Mucosa of stomach (tissue), 1 donor: ENCODE measurements around the gene CRLF1.
A peak's percentile ranks its signal among the peaks of the same experiment; 100 is the strongest.

Source experiments
- H3K27me3 ChIP-seq: one replicate; pipeline ENCODE4 v1.7.0; 2013; ENCODE audit warnings: mild to moderate bottlenecking, low read length; ENCODE audit not compliant: control insufficient read depth, insufficient read depth
- H3K36me3 ChIP-seq: one replicate; pipeline ENCODE4 v1.7.0; 2013; ENCODE audit warnings: low read length; ENCODE audit not compliant: control insufficient read depth, insufficient read depth
- H3K4me1 ChIP-seq: one replicate; pipeline ENCODE4 v1.7.0; 2013; ENCODE audit warnings: mild to moderate bottlenecking, low read length; ENCODE audit not compliant: control insufficient read depth, insufficient read depth
- H3K4me3 ChIP-seq: one replicate; pipeline ENCODE4 v1.7.0; 2013; ENCODE audit warnings: low read length
- H3K9ac ChIP-seq: one replicate; pipeline ENCODE4 v1.7.0; 2013; ENCODE audit warnings: mild to moderate bottlenecking, low read length, moderate library complexity
- H3K9me3 ChIP-seq: one replicate; pipeline ENCODE4 v1.7.0; 2013; ENCODE audit warnings: mild to moderate bottlenecking, low read length, moderate library complexity; ENCODE audit not compliant: control insufficient read depth
- donor health status: Pancreatic carcinoma.

Gene CRLF1

DNA sequence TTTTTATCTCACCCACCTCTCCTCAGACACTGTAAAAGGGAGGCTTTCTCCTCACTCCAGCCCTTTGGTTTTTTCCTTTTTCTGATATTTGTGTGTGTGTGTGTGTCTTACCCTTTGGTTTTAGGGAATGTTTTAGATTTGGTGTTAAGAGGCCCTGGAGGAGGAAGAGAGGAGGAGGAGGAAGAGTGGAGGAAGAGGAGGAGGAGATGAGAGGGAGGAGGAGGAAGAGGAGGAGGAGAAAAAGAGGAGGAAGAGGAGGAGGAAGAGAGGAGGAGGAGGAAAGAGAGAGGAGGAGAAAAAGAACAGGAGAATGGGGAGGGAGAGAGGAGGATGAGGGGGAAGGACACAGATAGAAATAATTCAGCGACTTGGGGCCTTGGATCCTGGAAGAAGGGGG, 40.8 kb upstream of the CRLF1 start:
- Histone ChIP-seq H3K4me3 (no peak overlapping the region), H3K36me3 (no peaks in the 10 kb centered on the region), H3K4me1 (no peaks in the 10 kb centered on the region), H3K27me3 (no peaks in the 10 kb centered on the region), H3K9ac (no peak overlapping the region), H3K9me3 (no peaks in the 10 kb centered on the region)

DNA sequence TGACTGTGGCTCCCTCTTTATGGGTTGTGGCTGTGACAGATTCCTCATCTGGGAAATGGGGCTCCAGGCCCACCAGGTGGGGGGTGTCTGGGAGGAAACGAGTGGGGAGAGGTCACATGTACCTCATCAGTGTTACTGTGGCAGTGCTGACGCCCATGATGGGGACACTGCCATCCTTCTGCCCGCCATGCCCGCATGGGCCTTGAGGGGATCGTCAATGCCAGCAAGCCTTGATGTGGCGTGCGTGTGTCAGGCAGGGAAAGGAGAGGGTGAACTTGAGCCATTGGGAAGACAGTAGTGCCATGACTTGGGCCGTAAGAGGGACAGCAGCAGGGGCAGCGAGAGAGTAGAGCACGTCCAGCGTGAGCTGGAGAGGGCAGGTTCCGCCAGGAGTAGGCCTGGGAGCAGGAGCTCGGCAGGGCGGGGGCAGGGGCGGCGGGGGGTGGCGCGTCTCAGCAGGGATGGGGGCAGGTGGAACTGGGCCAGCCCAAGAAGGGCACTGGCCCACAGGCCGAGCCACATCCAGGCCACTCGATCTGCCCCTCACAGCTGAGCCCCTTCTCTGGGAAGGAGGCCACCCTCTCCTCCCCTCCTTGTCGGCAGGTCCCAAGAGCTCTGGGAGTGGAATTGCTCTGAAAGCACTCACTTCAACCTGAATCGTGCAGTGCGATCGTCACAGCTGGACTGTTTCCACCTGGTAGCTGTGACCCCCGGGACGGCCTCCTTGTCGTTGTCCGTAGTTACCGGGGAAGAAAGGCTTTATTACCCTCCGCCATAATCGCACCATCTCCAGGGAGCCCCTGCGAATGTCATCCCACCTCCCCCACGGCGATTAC, 40.2 kb upstream of the CRLF1 start:
- no peaks in the 10 kb centered on the region for H3K27me3 ChIP-seq
- no peak overlapping the region for H3K4me3 ChIP-seq
- no peak overlapping the region for H3K9ac ChIP-seq
- no peaks in the 10 kb centered on the region for H3K4me1 ChIP-seq
- H3K36me3 ChIP-seq = no peaks in the 10 kb centered on the region
- no peaks in the 10 kb centered on the region for H3K9me3 ChIP-seq

DNA sequence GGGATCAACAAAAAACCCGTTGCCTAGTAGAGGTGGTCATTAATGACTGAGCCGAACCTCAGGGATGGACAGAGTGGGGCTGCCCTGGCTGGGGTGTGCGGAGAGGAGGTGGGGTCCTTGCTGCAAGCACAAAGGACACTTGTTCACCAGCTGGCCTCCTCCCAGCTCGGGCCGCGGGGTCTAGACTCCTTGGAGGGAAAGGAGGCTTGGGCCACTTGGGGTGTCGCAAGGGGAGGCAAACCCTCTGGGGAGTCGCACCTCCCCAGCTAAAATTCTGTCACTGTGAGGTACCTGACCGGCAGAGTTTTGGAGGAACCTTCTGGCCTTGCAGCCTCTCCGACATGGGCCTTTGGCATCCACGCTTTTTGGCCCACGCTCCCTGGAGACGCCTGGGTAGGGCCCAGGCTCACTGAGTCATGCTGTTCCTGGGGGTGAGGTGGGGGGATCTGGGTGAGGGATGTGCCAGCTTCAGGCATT, 38.5 kb upstream of the CRLF1 start:
- Histone ChIP-seq H3K36me3 (no peaks in the 10 kb centered on the region), H3K9ac (no peak overlapping the region), H3K4me1 (no peaks in the 10 kb centered on the region), H3K27me3 (no peaks in the 10 kb centered on the region), H3K4me3 (no peak overlapping the region), H3K9me3 (no peaks in the 10 kb centered on the region)

DNA sequence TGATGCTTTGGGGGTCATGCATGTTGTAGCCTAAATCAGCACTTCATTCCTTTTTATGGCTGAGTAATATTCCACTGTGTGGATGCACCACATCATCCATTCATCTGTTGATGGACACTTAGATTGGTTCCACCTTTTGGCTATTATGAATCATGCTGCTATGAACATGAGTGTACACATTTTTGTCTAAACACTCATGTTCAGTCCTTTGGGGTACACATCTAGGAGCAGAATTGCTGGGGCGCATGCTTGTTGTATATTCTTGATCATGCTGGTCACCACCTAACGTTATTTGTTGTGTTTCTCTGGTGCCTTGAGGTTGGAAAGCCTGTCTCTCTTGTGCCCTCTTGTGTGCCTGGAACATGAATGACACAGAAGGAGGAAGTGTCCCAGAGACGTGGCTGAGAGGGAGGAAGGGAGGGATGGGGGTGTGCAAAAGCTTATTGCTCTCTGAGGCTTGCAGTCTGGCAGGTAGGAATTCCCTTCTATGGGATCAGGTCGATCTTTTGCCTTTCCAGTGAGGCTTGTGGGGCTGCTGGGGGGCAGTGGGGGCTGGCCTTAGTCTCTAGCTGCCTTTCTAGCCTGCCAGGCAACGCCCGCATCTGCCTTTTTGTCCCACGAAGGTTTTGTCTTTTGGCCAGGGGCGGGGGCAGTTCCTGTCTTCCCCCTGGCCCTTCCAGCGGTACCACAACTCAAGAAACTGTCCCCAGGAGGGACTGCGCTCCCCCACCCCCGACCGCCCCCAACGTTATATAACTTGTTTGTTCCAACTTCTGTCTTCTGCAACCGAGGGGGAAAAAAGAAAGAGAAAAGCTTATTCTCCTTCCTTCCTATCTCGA, 37.8 kb upstream of the CRLF1 start:
- H3K36me3 ChIP-seq = no peaks in the 10 kb centered on the region
- no peaks in the 10 kb centered on the region for H3K4me1 ChIP-seq
- no peak overlapping the region for H3K9ac ChIP-seq
- H3K4me3 ChIP-seq = no peak overlapping the region
- no peaks in the 10 kb centered on the region for H3K9me3 ChIP-seq
- H3K27me3 ChIP-seq = no peaks in the 10 kb centered on the region

DNA sequence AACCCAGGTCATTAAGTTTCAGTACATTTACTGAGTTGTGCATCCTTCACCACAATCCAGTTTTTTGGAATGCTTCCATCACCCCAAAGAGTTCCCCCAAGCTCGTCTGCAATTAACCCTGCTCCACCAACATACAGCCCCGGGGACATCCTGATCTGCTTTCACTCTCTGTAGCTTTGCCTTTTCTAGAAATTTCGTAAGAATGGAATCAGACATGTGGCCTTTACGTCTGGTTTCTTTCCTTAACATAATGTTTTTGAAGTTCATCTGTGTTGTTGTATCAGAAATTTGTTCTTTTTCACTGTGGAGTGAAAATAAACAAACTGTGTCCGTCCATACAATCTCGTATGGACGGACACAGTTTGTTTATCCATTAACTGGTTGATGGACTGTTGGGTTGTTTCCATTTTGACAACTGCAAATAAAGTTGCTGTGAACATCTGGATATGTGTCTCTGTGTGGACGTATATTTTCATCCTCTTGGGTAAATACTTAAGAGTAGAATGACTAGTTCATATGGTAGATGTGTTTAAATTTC, 33.2 kb upstream of the CRLF1 start:
- Histone ChIP-seq H3K4me3 (no peak overlapping the region), H3K27me3 (no peaks in the 10 kb centered on the region), H3K36me3 (no peaks in the 10 kb centered on the region), H3K4me1 (peaks cover 29% of the 10 kb centered on the region), H3K9me3 (no peaks in the 10 kb centered on the region), H3K9ac (no peak overlapping the region)

DNA sequence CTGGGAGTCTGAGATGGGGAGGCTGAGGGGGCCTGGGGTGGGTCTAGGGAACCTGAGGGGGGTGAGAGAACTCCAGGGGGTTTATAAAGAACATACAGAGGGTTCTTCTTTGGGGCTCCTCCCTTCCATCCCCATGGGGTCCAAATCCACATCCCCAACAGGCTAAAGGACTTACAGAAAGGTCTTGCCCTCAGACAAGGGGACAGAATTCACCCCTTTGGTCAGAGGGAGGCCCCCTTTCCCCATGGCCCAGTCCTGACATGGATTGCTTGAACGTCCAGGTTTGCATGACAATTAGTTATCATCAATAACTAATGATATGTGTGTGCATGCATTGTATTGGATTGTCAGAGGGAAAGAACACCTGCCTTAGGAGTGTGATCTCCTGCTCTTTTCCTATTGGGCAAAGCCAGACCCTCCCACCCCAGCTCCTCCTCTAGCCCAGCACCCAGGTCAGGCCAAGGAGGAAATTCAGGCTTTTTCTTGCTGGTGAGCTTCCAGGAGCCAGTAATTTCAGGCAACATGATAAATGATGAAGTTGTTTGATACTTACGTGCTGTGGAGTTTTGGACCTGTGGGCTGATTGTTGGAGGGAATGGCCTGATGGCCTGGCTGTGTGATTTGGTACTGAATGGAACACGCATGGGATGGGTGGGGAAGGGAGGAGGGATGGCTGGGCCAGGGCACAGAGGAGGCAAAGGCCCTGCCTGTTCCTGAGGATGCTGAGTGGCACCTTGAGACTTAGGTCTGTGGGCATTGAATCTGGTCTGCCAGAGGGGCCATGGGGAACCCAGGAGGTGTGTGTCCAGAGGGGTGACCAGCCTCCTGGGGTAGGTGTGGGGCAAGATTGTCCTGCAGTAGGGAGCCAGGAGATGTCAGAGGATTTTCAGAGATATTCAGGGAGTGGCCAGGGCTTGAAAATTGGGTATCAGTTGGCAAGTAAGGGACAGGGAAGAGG, 31.4 kb upstream of the CRLF1 start:
- Histone ChIP-seq H3K9ac (peak overlapping the region; percentile 86), H3K4me1 (peaks cover 29% of the 10 kb centered on the region), H3K27me3 (no peaks in the 10 kb centered on the region), H3K4me3 (peak overlapping the region; percentile 77), H3K9me3 (no peaks in the 10 kb centered on the region), H3K36me3 (no peaks in the 10 kb centered on the region)

DNA sequence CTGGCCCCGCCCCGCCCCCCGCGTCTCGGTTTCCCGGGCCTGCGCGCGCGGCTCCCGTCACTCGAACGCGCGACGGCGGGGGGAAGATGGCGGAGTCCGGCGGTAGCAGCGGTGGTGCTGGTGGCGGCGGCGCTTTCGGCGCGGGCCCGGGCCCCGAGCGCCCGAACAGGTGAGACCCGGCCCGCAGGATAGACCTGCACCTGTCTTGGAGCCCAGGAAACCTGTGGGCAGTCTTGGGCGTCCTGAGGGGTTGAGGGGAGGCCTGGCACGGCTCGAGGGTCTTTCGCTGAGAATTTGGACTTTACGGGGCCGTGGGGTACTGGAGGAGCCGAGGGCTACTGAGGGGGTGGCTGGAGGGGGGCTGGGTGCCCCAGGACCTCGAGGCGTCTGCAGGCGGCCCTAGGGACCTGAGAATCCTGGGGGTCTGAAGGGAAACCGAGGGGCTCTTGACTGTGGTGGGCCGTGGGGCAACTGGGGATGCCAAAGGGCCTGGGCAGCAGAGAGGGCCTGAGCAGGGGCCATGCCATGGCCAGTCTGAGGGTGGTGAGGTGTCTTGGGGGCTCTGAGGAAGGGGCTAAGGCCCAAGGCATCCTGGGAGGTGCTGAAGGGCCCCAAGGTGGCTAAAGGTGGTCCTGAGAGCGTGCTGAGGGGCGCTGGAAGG, 30.5 kb upstream of the CRLF1 start, which contains the start of gene KLHL26:
Gene KLHL26 (plus strand): TSS at position 60 of the 661 bp plus-strand sequence. CDS start 27 bp downstream, at position 87.
- Histone ChIP-seq H3K4me1 (peaks cover 29% of the 10 kb centered on the region), H3K36me3 (no peaks in the 10 kb centered on the region), H3K9ac (peak within 1 kb of the TSS; percentile 86), H3K9me3 (no peaks in the 10 kb centered on the region), H3K4me3 (peak within 1 kb of the TSS; percentile 77), H3K27me3 (no peaks in the 10 kb centered on the region)

DNA sequence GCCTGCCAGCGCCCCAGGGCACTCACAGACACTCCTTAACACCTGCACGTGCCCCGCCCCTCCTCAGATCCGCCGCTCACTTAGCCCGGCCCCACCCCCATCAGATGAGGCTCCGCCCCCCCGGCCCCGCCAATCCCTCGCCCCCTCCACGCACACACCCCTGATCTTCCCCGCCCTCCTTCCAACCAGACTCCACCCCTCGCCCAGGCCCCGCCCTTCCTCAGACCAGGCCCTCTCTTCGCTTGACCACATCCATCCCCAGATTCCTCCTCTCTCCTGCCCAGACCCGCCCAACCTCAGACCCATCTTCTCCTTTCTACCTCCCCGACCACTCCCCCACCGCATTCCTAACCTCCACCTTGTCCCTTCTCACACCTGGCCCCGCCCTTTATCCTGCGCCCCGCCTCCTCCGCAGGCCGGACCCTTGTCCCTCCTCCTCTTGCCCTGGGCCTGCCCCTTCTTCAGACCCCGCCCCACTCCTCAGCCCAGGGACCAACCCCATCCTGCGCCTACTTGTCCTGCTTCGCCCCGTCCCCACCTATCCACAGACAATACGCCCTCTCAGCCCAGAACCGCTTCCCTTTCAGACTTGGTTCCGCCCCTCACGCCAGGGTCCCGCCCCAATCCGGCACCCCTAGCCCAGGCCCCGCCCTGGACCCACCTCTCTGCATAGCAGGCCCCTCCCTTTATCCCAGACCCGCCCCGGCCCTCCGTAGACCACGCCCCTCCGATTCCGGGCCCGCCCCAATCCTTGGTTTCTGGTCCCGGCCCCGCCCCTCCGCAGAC, 29.8 kb upstream of the CRLF1 start:
- Histone ChIP-seq H3K4me1 (peaks cover 29% of the 10 kb centered on the region), H3K4me3 (no peak overlapping the region), H3K9me3 (no peaks in the 10 kb centered on the region), H3K27me3 (no peaks in the 10 kb centered on the region), H3K36me3 (no peaks in the 10 kb centered on the region), H3K9ac (peak overlapping the region; percentile 50)

DNA sequence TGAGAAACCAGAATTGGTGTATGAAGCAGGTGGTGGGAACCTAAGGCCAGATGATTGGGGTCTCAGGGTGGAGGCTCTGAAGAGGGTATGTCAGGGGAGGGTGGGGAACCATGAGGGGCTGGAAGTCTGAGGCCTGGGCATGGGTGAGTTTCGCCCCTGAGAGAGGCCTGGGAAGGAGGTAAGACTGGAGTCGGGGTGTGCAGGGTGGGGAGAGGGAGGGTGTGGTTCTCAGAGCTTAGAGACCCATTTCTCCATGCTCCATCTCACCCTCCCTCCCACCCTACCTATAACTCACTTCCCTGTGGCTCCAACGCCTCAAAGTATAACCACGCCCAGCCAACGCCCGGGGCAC, 29.2 kb upstream of the CRLF1 start:
- Histone ChIP-seq H3K4me3 (no peak overlapping the region), H3K9me3 (no peaks in the 10 kb centered on the region), H3K9ac (no peak overlapping the region), H3K36me3 (no peaks in the 10 kb centered on the region), H3K4me1 (peaks cover 29% of the 10 kb centered on the region), H3K27me3 (no peaks in the 10 kb centered on the region)

DNA sequence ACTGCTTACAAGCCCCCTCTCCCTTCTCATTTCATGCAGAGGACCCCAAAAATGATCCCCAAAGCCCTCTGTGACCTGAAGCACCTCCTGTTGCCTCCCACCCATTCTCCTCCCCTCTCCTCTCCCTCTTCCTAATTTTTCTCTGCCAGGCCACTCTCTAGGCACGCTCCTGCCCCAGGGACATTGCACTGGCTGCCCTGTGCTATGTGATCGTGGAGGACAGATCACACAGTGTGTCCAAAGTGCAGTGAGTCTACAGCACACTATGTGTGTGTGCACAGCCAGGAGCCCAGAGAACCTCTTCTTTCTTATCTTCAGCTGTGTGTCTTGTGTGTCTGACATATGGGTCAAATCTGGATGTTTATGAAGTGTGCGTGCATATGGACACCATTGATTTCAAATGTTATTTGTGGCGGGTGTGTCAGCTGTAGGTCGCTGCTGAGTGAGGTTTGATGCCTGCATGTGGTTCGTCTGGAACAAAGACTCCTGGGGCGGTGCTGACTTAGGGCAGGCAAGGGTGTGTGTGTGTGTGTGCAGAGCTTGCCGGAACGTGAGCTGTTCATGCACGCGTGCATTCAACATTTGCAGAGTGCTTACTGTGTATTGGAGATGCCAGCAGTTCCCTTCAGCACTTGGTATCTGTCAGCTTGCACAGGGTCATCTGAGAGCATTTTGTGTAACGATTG, 28.2 kb upstream of the CRLF1 start:
- H3K36me3 ChIP-seq = no peaks in the 10 kb centered on the region
- no peak overlapping the region for H3K4me3 ChIP-seq
- no peaks in the 10 kb centered on the region for H3K27me3 ChIP-seq
- no peak overlapping the region for H3K9ac ChIP-seq
- H3K9me3 ChIP-seq = no peaks in the 10 kb centered on the region
- peaks cover 29% of the 10 kb centered on the region for H3K4me1 ChIP-seq
